Cerebellar cortex (tissue), 1 donor: ENCODE results near the gene MAPRE2.
"Not testable (repeated sequence)": the region's sequence is repeated elsewhere in the genome, so short reads cannot be mapped to it uniquely, and the experiment has no call there.

ENCODE experiments used
- DNase-seq: peaks from one replicate; pipeline ENCODE4 v3.0.0-alpha.2; 2015; ENCODE audit warnings: low spot score

Gene MAPRE2

GRCh38 chr18:35153609-35154272 is 112.5 kb downstream of the MAPRE2 start:
- DNase-seq, result no peak

DNA sequence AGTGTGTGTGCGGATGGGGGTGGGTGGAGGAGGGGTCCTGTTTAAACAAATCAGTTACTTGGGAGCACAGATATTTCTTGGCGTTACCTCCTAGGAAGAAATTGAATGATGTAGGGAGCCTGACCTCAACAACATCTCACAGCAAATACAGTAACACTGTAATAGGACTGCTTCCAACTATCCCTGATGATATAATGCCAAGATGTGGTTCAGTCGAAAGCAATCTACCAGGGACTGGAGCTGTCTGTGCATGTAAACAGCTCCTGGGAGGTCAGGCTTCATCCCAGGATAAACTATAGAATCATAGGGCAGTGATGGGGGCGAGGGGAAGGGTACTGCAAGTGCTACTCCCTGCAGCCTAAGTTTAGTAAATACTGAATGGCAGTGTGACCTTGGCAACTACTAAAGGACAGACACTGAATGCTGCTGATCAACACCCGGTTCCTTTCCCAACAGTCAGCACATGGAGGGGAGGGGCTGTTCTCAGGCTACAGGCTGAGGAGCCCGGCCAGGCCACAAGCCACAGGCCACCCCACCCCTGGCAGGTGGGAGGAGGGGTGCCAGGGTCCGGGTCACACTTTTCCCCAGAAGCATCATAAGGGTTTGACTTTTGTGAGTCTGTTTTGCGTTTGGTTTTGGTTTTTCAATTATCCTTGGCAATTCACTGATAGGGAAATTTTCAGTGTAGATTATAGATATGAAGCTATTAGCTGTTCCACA is 114.3 kb downstream of the MAPRE2 start:
- no peak for DNase-seq

DNA sequence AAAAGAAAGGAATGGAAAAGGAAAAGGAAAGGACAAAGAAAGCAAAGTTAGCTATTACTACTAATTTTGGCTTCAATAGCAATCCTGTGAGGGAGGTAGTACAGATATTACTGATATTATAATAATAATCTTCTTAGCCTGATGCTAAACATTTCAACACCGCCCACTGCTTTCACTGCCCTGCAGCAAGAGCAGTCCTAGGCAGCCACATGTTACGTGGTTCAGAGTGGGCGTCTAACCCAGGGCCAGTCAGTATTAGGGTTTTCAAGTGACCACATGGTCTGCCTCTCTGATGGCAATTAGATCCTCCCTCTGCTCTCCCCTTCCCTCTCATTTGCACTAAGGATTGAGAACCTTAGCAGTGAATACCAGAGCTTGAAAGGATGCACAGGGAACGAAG is 116.0 kb downstream of the MAPRE2 start:
- no peak for DNase-seq

DNA sequence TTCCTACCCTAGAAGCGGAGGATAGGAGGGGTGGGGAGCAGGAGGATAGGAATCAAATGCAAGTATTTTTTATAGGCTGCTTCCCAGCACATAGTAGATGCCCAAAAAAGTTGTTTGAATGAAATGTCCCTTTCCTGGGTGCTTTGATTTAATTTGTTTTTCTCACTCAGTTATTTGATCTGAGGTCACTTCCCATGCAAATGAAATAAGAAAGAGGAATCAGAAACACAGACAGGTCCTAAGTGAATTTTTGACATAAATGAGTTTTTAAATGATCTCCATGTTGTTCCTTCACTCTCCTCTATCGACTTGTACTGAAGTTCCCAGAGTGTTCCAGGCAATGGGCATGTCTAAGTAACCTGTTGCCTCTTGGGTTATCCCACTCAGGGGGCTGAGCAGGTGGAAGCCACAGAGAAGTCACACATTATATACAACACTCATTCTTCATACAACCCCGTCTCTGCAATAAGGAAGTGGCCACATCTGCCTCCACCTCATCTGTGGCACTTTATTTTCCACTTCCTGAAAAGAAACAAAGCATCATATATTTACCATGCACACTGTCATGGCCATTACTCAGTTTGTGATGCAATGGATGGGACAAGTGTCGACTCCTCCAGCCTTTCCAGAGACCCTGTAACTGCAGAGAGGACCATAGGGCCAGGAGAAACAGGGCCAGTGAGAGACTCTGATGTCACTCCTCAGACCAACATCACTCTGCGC is 117.7 kb downstream of the MAPRE2 start:
- no peak for DNase-seq

GRCh38 chr18:35159782-35160181 is 118.6 kb downstream of the MAPRE2 start:
- DNase-seq, result no peak

- DNase-seq, result no peak
Measured at GRCh38 chr18:35161485-35161884, 120.3 kb downstream of the MAPRE2 start.

DNA sequence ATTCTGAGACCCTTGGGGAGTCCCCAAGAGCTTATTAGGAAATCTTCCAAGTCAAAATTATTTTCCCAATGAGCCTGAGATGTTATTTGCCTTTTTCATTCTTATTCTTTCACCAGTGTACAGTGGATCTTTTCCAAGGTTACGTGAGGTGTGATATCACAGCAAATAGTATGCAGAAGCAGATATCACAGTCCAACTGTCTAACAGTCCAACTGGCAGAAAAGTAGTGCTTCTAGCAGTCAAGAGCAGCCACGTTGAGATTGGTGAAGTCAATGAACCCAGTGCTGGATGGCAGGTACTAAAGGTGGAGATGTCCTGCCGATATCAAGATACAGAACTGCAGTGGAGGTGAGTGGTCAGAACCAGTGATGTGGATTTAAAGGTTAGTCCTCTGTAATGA is 120.7 kb downstream of the MAPRE2 start:
- DNase-seq, result no peak

DNA sequence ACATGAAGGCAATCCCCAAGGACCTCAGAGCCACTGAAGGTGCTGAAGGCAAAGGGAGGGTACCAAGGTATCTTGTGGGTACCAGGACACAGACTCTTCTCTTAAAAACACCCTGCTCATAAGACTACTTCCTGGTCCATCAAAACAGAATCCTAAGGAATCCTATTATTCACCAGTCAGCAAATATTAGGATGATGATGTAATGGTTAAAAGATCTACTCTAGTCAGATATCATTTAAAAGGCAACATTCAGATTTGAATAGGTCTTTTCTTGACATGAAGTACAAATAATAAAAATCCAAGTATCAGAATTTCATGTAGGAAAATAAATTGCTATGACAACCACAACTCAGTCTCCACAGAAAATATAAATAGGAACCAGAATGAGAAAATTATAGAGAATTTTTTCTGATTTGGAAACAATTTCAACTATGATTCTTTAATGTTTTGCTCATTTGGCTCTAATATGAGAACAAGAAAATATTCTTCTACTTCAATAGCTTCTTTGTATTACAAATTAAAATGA is 121.9 kb downstream of the MAPRE2 start:
- no peak for DNase-seq

- no peak for DNase-seq
Measured at GRCh38 chr18:35163721-35164120, 122.5 kb downstream of the MAPRE2 start.

DNA sequence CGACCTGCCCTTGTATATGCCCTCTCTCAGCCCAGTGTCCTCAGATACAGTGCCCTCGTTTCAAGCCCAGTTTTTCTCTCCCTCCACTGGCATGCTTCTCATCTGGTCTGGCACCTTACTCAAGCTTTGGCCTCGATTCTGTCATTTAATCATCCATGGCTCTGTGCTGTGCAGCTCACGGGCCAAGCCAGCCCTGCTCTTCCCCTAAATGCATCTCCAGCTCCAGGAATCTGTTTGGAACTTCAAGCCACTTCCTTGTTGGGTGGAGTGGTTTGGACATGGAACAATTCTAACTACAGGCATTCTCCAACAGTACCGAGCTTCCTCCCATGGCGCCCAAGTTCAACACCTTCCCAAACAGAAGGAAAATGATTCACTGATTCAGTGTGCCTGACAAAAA is 122.9 kb downstream of the MAPRE2 start:
- no peak for DNase-seq

DNA sequence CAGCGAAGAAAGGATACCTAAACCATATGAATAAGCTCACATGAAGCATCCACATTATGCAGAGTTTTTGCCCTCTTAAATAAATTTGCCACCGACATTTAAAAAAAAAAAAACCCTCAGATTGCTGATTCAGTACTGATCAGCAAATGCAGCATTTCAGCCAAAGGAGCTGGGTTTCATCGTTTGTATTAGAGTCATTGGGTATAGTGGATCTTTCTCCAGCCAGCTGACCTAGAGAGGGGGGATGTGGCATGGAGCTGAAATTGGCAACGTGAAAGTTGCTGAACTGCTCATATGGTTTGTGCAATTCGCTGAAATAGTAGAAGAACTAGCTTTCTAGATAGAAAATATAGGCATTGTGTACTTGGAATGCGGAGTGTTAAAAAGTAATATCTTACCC is 126.1 kb downstream of the MAPRE2 start:
- DNase-seq, result no peak

- DNase-seq, result no peak
Measured at GRCh38 chr18:35167857-35168256, 126.6 kb downstream of the MAPRE2 start.

DNA sequence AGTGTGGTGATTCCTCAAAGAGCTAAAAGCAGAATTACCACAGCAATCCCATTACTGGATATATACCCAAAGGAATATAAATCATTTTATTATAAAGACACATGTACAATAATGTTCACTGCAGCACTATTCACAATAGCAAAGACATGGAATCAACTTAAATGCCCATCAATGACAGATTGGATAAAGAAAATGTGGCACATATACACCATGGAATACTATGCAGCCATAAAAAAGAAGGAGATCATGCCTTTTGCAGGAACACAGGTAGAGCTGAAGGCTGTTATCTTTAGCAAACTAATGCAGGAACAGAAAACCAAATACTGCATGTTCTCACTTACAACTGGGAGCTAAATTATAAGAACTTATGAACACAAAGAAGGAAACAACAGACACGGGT is 129.1 kb downstream of the MAPRE2 start:
- DNase-seq, result not testable (repeated sequence)

DNA sequence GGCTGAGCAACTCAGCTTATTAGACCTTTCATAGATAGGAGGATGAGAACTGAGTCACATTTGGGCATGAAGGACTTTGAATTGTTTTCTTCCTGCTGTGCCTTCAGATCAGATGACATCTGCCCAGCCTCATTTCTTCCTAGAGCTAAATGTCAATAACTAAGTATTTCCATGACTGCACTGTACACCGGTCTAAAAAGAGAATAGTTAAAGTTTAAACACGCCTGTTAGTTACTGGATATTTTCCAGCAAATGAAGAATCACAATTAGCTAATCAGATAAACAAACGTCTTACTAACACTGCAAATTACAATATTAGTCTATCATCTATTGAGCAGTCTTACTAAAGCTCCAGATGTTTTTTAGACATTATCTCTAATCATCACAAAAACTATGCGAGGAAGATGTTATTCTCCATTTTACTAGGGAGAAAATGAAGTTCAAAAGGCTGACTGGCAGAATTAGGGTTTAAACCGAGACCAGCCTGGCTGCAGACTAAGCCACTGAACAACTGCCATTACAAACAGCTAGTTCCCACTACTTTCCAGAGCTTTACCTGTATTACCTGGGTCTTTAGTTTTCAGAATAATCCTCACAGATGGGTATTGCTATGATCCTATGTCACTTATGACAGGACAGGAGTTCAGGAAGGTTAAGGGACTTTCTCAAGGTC is 130.2 kb downstream of the MAPRE2 start:
- no peak for DNase-seq

- no peak for DNase-seq
Measured at GRCh38 chr18:35172009-35172408, 130.8 kb downstream of the MAPRE2 start.

GRCh38 chr18:35172451-35173035 is 131.3 kb downstream of the MAPRE2 start:
- no peak for DNase-seq

GRCh38 chr18:35174093-35174731 is 133.0 kb downstream of the MAPRE2 start:
- no peak for DNase-seq

GRCh38 chr18:35174745-35175144 is 133.5 kb downstream of the MAPRE2 start:
- DNase-seq, result no peak

GRCh38 chr18:35176925-35177324 is 135.7 kb downstream of the MAPRE2 start:
- DNase-seq, result no peak

DNA sequence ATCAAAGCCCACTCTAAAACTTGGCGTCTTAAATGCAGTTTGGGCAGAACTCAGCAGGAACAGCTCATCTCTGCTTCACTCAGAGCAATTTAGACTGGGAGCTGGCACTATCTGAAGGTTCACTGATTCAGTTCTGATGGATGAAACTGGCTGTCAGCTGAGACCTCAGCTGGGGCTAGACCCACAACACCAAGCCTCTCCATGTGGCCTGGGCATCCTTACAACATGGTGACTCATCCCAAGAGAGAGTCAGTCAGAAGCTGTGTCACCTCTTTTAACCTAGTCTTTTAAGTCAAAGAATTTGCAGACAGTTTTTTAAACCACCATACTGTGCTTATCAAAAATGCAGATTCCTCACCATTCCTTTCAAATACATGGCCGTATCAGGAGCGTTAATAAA is 137.0 kb downstream of the MAPRE2 start:
- DNase-seq, result no peak

GRCh38 chr18:35179906-35180305 is 138.7 kb downstream of the MAPRE2 start:
- DNase-seq, result no peak
